ENCODE data around the gene MBNL2.

The MBNL2 gene

DNA sequence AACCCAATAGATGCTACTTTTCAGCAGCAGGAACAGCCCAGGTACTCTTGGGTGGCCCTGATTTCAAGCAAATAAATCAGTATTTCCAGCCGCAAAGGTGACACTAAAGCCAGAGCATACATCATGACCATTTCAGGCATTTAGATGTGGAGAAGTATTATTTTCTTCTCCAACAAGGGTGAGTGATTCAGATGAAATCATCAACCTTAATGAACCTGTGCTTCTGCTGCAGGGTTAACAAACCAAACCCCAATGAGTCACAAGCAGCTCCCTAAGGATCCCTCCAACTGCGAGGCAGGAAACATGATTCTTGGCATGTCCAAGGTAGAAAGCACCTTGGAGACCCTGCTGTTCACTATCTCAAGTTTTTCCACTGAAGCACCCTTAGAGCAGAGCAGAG is 32.7 kb downstream of the MBNL2 start:
- DNase-seq (ENCODE audit: low spot score), result no peak

DNA sequence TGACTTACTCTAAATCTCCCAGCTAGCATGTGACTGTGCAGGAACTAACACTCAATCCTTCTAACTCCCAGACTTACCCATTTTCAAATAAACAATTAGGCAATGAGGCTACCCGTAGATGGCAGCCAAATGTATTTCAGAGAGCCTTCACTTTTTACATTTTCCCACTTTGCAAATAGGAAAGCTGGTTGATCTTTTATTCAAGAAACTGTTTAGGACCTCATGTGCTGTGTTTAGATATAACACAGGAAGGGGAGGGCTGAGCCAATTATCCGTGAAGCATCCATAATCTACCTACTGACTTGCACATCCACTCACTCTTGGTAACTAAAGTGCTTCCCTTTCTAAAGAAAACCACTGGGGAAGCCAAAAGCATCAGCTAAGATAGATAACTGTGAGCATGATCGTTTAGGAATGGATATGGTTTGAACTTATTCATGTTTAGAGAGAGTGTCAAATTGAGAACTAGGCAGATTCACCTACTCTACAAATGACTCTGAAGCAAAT is 33.4 kb downstream of the MBNL2 start:
- no peak for DNase-seq (ENCODE audit: low spot score)

- no peak for DNase-seq (ENCODE audit: low spot score)
Observed at GRCh38 chr13:97256343-97256783, 34.2 kb downstream of the MBNL2 start.

- DNase-seq (ENCODE audit: low spot score), result no peak
Observed at GRCh38 chr13:97257228-97257755, 35.2 kb downstream of the MBNL2 start.

DNA sequence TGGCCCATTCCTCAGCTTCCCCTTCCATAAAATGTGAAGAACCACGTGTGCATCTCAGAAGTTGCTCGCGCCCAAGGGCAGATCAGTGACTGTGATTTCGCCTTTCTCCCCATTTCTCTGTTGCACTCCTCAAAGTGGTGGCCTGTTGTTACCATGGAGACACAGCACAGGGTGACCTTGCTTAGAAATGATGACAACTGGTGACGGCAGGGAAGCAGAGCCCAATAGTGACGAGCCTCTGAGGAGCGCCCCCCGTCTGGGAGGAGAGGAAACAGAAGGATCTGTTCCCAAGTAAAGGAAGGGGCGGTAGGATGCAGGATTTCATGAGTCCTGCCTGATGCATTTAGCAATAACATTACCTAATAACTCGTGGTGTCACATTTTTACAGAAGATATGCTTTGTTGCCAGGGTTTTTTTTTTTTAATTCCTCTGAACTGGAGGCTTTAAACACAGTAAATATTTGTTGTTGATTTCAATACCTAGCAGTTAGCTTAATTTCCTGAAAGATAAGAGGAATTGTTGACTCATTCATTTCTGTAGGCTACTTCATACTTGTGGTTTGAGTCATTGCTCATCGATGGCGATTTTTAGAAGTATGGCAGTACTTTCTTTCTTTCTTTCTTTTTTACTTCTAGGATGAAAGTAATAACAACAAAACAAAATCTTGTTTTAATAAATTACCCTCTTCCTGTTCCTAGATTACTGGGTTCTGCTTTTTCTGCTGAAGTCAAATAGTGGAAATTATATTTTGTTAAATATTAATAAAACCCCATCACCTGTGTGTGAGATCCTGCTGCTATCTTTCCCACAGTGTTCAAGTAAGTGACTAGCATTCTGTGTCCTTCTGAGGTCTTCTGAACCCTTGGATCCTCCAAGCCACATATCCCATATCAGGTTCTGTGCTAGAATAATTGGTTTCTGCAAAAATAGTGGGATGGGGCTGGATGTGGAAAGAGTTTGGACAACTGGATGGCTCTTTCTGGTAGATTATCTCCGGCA is 36.0 kb downstream of the MBNL2 start:
- DNase-seq (ENCODE audit: low spot score), result no peak

DNA sequence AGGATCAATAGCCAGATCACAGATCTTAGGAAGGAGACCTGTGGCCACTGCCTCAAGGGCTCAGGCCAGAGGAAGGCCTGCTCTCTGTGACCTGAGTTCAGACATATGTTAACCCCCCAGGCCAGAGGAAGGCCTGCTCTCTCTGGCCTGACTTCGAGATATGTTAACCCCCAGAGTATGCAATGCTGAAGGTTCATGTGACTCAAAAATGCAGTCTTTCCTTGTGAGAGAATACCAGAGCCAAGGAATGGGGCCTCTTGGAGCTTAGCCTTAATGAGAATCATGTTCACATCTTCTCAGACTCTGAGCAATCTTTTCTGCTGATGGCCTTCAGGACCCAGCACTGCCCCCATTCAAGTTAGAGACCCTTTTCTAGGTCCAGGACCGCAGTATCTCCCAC is 36.7 kb downstream of the MBNL2 start:
- no peak for DNase-seq (ENCODE audit: low spot score)

- DNase-seq (ENCODE audit: low spot score), result no peak
Observed at GRCh38 chr13:97259410-97259797, 37.3 kb downstream of the MBNL2 start.

DNA sequence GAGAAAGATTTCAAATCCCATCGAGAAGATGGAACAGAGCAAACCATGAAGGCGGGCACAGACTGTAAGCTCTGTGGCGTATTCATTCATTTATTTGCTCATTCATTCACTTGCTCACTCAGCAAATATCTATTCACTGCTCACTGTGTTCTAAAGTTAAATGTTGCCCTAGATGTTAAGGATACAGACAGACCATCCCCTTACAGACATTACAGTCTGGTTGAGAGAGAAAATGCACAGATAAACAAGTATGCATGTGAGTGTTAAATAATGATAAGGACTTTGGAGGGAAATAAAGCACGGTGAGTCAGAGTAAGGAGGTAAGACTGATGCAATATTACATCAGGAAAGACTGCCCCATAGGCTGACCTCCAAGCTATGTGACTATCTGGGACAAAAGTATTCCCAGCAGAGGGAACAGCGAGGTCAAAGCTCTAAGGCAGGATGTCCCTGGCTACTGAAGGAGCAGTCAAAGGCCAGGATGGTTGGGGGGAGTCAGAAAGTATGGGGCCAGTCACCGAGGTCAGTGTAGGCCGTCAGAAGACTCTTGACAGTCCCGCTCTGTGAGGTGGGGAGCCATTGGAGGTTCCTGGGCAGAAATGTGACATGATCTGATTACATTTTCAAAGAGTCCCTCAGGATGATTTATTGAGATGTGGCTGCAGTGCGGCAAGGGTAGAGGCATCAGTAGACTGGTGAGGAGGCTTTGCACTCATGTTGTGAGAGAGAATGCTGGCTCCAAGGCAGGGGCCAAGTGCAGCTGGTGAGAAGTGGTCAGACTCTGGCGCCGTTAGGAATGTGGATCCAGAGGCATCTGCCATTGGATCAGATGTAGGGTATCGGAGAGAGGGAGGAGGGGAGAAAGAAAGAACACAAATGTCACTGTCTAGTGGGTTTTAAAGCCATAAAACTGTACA is 37.9 kb downstream of the MBNL2 start:
- no peak for DNase-seq (ENCODE audit: low spot score)

GRCh38 chr13:97261254-97262005 is 39.3 kb downstream of the MBNL2 start:
- DNase-seq (ENCODE audit: low spot score), result no peak

- no peak for DNase-seq (ENCODE audit: low spot score)
Observed at GRCh38 chr13:97262058-97262457, 39.9 kb downstream of the MBNL2 start.

DNA sequence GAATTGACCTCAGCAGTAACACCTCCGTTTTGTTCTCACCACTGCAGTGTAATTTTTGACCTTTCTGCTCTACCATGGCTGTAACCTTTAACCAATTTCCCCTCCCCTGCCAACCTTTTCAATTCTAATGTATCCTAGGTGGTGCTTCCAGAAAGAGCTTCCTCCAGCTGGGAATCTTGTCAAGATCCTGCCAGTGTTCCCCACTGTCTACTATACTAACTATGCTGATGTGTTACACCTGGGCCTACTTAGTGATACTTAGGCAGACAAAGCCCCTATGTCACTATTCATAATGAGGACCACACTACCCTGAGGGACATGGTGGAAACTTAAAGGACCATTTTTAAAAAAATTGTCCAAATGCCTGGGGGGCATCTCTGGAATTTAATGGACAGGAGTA is 41.0 kb downstream of the MBNL2 start:
- no peak for DNase-seq (ENCODE audit: low spot score)

DNA sequence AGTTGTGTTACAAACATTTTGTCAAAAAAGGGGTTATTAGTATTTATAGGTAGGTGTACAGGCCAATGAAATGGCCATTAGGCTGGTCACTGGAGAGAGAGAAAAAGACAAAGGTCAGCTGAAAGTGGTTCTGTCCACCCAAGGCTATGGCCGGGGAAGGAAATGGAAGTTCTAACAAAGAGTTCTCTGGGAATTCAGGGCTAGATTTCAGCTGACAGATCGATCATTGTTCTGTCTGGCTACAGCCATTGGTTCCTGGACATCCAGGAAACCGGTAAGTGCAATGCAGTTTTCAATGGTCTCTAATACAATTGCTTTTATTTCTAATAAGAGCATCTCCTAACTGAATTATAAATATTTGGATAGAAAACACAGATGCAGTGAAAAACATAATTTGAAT is 42.5 kb downstream of the MBNL2 start:
- DNase-seq (ENCODE audit: low spot score), result no peak

- no peak for DNase-seq (ENCODE audit: low spot score)
Observed at GRCh38 chr13:97266332-97266731, 44.2 kb downstream of the MBNL2 start.

DNA sequence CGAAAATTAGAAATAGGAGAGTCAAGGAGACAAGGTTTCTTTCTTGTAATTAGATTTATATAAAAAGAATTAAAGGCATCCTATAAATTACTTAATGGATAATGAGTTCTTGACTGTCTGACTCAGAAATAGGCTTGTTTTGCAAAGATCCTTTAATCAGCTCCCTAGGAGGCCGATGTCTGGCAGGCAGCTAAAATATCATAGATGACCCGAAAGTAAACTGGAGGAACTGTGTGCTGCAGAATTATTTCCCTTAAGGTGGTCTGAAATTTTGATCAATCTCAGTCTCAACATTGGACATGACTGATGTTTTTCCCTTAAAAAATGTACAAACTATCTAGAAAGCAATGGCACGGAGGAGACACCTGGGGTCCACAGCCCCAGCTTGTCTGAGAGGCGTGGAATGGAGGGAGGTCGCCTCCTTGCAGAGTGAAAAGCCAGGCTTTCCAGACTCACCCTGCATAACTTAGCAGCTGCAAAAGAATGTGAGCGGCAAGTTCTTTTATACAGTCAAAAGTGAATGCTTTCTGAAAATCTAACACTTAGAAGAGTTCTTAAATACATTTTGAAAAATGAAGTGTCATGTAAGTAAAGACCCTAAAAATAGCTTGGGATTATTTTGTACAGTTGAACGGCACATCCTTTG is 44.8 kb downstream of the MBNL2 start:
- no peak for DNase-seq (ENCODE audit: low spot score)

GRCh38 chr13:97267418-97268059 is 45.4 kb downstream of the MBNL2 start:
- no peak for DNase-seq (ENCODE audit: low spot score)

DNA sequence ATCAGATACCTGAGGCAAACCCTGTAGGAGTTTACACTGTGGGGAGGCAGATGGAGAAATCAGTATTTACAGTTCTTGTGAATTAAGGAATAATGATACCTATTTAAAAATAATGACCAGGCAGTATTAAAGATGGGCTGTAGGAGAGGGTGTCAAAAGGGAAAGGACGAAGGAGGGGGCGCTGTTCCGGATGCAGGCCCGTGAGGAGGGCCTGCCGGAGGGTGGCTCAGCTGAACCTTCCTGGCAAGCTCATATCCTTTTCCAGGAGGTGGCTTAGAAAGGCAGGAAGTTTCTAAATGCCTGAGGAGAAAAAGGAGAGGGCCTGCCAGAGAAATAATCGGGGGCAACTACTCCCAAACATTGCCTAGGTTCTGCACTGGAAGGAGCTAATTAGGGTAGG is 46.6 kb downstream of the MBNL2 start:
- DNase-seq (ENCODE audit: low spot score), result no peak

DNA sequence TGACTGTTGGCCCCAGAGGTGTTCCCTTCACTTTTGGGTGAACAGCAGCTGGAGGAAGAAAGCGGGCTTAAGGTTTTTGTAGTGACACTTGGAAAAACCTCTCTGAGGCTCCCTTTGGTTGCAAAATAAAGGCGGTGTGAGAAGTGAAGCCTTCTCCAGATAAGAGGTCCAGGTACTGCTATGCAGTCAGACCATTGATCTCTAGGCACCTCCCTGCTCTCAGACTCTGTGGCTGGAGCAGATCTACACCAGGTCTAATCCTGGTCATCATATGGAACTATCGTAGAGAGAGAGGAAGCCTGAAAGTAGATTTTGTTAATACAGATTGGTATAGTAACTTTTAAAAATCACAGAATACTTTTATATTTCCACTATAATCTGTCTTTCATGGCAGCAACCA is 47.5 kb downstream of the MBNL2 start:
- DNase-seq (ENCODE audit: low spot score), result no peak

GRCh38 chr13:97272526-97272925 is 50.4 kb downstream of the MBNL2 start:
- no peak for DNase-seq (ENCODE audit: low spot score)

DNA sequence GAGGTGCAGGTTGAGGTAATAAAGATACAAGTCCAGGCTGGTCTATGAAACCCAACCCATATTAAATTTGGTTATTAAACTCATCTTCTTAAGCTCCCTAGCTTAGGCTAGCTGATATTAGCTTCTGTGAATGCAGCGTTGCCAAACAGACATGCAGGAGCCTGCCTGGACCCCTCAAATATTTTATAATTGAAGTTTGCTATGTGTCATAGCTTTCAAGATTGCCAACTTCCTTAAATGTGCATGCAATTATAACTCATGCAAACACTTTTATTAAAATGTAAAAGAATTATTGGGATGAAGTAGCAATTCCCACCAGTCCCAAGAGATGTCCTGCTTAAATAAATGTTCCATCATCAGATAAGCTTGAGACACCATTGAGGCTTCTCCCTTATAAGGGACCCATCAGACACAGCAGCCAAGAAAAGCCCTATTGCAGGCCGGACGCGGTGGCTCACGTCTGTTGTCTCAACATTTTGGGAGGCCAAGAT is 51.3 kb downstream of the MBNL2 start:
- no peak for DNase-seq (ENCODE audit: low spot score)
